ENCODE results near the gene JARID2. TPM values are rescaled to one million over a fixed set of nuclear protein-coding genes. Genes with fewer than 3 reads are reported as not detected.

The JARID2 gene
- total and polyA plus RNA-seq, 9 of the 15 experiments (the other 6 are each of a cell fraction or from before 2014, with no cell fraction given), result 5.0 to 29.0 (median 15.6) TPM

DNA sequence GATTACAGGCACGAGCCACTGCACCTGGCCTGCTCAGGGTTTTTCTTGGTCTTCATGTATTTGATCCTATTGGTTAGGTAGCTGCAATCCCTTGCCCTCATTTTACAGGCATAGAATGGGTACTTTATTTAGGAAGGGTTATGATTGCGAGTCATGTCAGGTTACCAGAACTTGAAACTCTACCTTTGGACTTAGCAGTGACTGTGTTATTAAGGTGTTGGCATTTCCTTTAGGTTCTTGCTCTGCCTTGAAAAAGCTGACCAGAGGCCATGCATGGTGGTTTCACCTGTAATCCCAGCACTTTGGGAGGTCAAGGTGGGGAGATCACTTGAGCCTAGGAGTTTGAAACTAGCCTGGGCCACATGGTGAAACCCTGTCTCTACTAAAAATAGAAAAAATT lies 24.5 kb downstream of the JARID2 start:
- H3K36me3 ChIP-seq (ENCODE audit: control insufficient read depth, insufficient read depth, low read length), result peaks cover 12% of the 10 kb centered on the region; the same call in 2 of the 3 replicates
- no peak overlapping the region for H3K9ac ChIP-seq (ENCODE audit: insufficient read depth in 1 of 2, low read depth in 2 of 2, low read length in 2 of 2)
- H3K9me1 ChIP-seq (ENCODE audit: control insufficient read depth, insufficient read depth, low read length), result peaks cover 11% of the 10 kb centered on the region
- ChIA-PET CTCF (ENCODE audit: low intra/inter-chr PET ratio) (no interaction called here), POLR2A (interaction anchor here (0.6 kb wide), 1 partner anchor 17 kb away, joined by 3 read pairs; no protein-coding TSS in a partner anchor)
- DNase-seq (ENCODE audit: extremely low read depth in 1 of 4, low spot score in 3 of 4) (no peak), FAIRE-seq (no peak), ATAC-seq (no peak)
- WGBS (ENCODE audit: insufficient coverage, low coverage, missing lambda C conversion rate), result 93% methylated on average over 2 of the region's 2 CpGs
- peaks cover 96% of the 10 kb centered on the region for H3K79me2 ChIP-seq (ENCODE audit: control insufficient read depth, insufficient read depth, low read length)
- H3K9me3 ChIP-seq (replicated peaks; ENCODE audit: control insufficient read depth, insufficient read depth, low read depth, low read length), result no peaks in the 10 kb centered on the region
- H4K20me1 ChIP-seq (replicated peaks; ENCODE audit: control insufficient read depth, insufficient read depth, low read length), result peaks cover 54% of the 10 kb centered on the region
- no peak for TF ChIP-seq CSDE1 (IDR thresholded peaks at IDR 0.05)
- no peak for TF ChIP-seq MEF2D (tag; conservative IDR thresholded peaks at IDR 0.05; ENCODE audit: low read depth)
- no peak for TF ChIP-seq NFE2 (IDR thresholded peaks at IDR 0.05; ENCODE audit: low read depth)
- TF ChIP-seq, protein P1, sequence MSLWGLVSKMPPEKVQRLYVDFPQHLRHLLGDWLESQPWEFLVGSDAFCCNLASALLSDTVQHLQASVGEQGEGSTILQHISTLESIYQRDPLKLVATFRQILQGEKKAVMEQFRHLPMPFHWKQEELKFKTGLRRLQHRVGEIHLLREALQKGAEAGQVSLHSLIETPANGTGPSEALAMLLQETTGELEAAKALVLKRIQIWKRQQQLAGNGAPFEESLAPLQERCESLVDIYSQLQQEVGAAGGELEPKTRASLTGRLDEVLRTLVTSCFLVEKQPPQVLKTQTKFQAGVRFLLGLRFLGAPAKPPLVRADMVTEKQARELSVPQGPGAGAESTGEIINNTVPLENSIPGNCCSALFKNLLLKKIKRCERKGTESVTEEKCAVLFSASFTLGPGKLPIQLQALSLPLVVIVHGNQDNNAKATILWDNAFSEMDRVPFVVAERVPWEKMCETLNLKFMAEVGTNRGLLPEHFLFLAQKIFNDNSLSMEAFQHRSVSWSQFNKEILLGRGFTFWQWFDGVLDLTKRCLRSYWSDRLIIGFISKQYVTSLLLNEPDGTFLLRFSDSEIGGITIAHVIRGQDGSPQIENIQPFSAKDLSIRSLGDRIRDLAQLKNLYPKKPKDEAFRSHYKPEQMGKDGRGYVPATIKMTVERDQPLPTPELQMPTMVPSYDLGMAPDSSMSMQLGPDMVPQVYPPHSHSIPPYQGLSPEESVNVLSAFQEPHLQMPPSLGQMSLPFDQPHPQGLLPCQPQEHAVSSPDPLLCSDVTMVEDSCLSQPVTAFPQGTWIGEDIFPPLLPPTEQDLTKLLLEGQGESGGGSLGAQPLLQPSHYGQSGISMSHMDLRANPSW (CRISPR knock-in tag; IDR thresholded peaks at IDR 0.05), result no peak
- H3K4me3 ChIP-seq, result no peak overlapping the region
- H2AFZ ChIP-seq (ENCODE audit: low read depth, low read length), result no peak overlapping the region
- H3K4me1 ChIP-seq (replicated peaks in 1 of 2; ENCODE audit: control insufficient read depth in 2 of 2, insufficient read depth in 2 of 2, low read length in 2 of 2), result peaks cover 20 to 44% of the 10 kb centered on the region in 2 experiments
- in situ Hi-C loops (cut with MboI) (no loop called here), intact Hi-C loops (cut with micrococcal nuclease) (no loop called here)
- no peaks in the 10 kb centered on the region for H3K27me3 ChIP-seq (ENCODE audit: control insufficient read depth in 2 of 2, insufficient read depth in 2 of 2, low read length in 2 of 2)
- BruUV-seq (replicated peaks), result no TSS peak
- H3K27ac ChIP-seq (ENCODE audit: extremely low read depth, low read depth, low read length), result no peak overlapping the region
- H3K4me2 ChIP-seq (ENCODE audit: insufficient read depth, low read length), result no peak overlapping the region

Measured in K562 (cell line).